Liver (tissue), 9 donors: ENCODE data around the gene VAV3. TPM values are rescaled to one million over a fixed set of nuclear protein-coding genes. Genes with fewer than 3 reads are reported as not detected.

Experiments
- DNase-seq: peaks from one replicate; pipeline ENCODE4 v3.0.0-alpha.2; 2017; ENCODE audit warnings: low spot score
- H3K27ac ChIP-seq, 2 donors: one replicate each; pipeline ENCODE4 v1.7.0; 2013; ENCODE audit warnings: inconsistent platforms in 2 of 2, low read length in 2 of 2, control low read depth in 1 of 2, low read depth in 1 of 2, mild to moderate bottlenecking in 1 of 2
- H3K27me3 ChIP-seq, 4 donors: one replicate each; pipeline versions ENCODE4 v1.6.1 to v1.7.0; 2013; ENCODE audit warnings: low read length in 3 of 4, inconsistent platforms in 1 of 4, mild to moderate bottlenecking in 1 of 4, moderate library complexity in 1 of 4; ENCODE audit not compliant: control insufficient read depth in 4 of 4, insufficient read depth in 4 of 4
- H3K36me3 ChIP-seq, 4 donors: one replicate each; pipeline versions ENCODE4 v1.6.1 to v1.7.0; 2013; ENCODE audit warnings: low read length in 3 of 4, mild to moderate bottlenecking in 3 of 4, low read depth in 1 of 4, moderate library complexity in 1 of 4; ENCODE audit not compliant: control insufficient read depth in 4 of 4, insufficient read depth in 3 of 4
- H3K4me1 ChIP-seq, 4 donors: one replicate each; pipeline versions ENCODE4 v1.6.1 to v1.7.0; 2013; ENCODE audit warnings: low read length in 3 of 4, mild to moderate bottlenecking in 3 of 4, moderate library complexity in 1 of 4; ENCODE audit not compliant: control insufficient read depth in 4 of 4, insufficient read depth in 4 of 4
- H3K4me3 ChIP-seq, 3 donors: one replicate each; pipeline versions ENCODE4 v1.6.1 to v1.7.0; 2013; ENCODE audit warnings: low read length in 3 of 3, control low read depth in 1 of 3, low read depth in 1 of 3, mild to moderate bottlenecking in 1 of 3
- H3K9ac ChIP-seq, 2 donors: one replicate each; pipeline ENCODE4 v1.7.0; 2013; ENCODE audit warnings: low read length in 2 of 2, mild to moderate bottlenecking in 2 of 2, moderate library complexity in 2 of 2, control low read depth in 1 of 2, low read depth in 1 of 2
- H3K9me3 ChIP-seq, 4 donors: one replicate each; pipeline versions ENCODE4 v1.6.1 to v1.7.0; 2013; ENCODE audit warnings: low read length in 3 of 4; ENCODE audit not compliant: control insufficient read depth in 4 of 4
- ATF3 ChIP-seq: IDR thresholded peaks from 2 replicates; pipeline ENCODE4 v1.6.1; 2016; ENCODE audit warnings: antibody characterized with exemption
- CTCF ChIP-seq: fragments of 150-350 bp; IDR thresholded peaks from 2 replicates; pipeline ENCODE4 v1.5.1; 2017; ENCODE audit warnings: improper control_type of control experiment, low read depth, low read length; ENCODE audit not compliant: missing input control
- EGR1 ChIP-seq, 2 donors: IDR thresholded peaks; 2 replicates each; pipeline ENCODE4 v1.6.1; 2016 to 2018; ENCODE audit warnings: antibody characterized with exemption in 2 of 2, low read depth in 2 of 2
- FOXA1 ChIP-seq: IDR thresholded peaks from 2 replicates; pipeline ENCODE4 v1.6.1; 2016; ENCODE audit warnings: antibody characterized with exemption
- FOXA2 ChIP-seq: IDR thresholded peaks from 2 replicates; pipeline ENCODE4 v1.6.1; 2016; ENCODE audit warnings: antibody characterized with exemption
- GABPA ChIP-seq, 2 donors: IDR thresholded peaks in 1 of 2; conservative IDR thresholded peaks in 1 of 2; 2 replicates each; pipeline ENCODE4 v1.6.1; 2016; ENCODE audit warnings: antibody characterized with exemption in 2 of 2, mild to moderate bottlenecking in 1 of 2, moderate library complexity in 1 of 2
- HNF4A ChIP-seq, 2 donors: conservative IDR thresholded peaks; 2 replicates each; pipeline ENCODE4 v1.6.1; 2016; ENCODE audit warnings: antibody characterized with exemption in 2 of 2, mild to moderate bottlenecking in 2 of 2
- HNF4G ChIP-seq: IDR thresholded peaks from 2 replicates; pipeline ENCODE4 v1.6.1; 2016; ENCODE audit warnings: antibody characterized with exemption
- JUND ChIP-seq, 2 donors: IDR thresholded peaks; 2 replicates each; pipeline ENCODE4 v1.6.1; 2016; ENCODE audit warnings: antibody characterized with exemption in 2 of 2
- MAX ChIP-seq: IDR thresholded peaks from 2 replicates; pipeline ENCODE4 v1.6.1; 2016; ENCODE audit warnings: antibody characterized with exemption
- NR2F2 ChIP-seq: IDR thresholded peaks from 2 replicates; pipeline ENCODE4 v1.6.1; 2016; ENCODE audit warnings: antibody characterized with exemption
- RAD21 ChIP-seq, 2 donors: IDR thresholded peaks; 2 replicates each; pipeline ENCODE4 v1.6.1; 2016; ENCODE audit warnings: antibody characterized with exemption in 2 of 2, mild to moderate bottlenecking in 2 of 2
- RXRA ChIP-seq, 2 donors: IDR thresholded peaks; 2 replicates each; pipeline ENCODE4 v1.6.1; 2017 to 2018; ENCODE audit warnings: antibody characterized with exemption in 2 of 2, mild to moderate bottlenecking in 1 of 2
- SP1 ChIP-seq: IDR thresholded peaks from 2 replicates; pipeline ENCODE4 v1.6.1; 2018; ENCODE audit warnings: antibody characterized with exemption, mild to moderate bottlenecking
- TAF1 ChIP-seq: conservative IDR thresholded peaks from 2 replicates; pipeline ENCODE4 v1.6.1; 2016; ENCODE audit warnings: antibody characterized with exemption, mild to moderate bottlenecking
- YY1 ChIP-seq: IDR thresholded peaks from 2 replicates; pipeline ENCODE4 v1.6.1; 2016; ENCODE audit warnings: antibody characterized with exemption, mild to moderate bottlenecking
- WGBS: extraction: QIAGEN DNeasy Blood & Tissue Kit; methylation state at CpG from one replicate; pipeline ENCODE4 v1.1.7; 2013; 5-methylcytosine and 5-hydroxymethylcytosine counted together
- polyA plus RNA-seq, 2 donors: library from polyadenylated mRNA; stranded (reverse) in 1 of 2; unstranded in 1 of 2; fragments of 200-250 nt in 1 of 2; fragments of >200 nt in 1 of 2; fragmentation: Nextera tagmentation in 1 of 2; extraction: Ambion mirVana in 1 of 2; gene quantifications; one replicate each; pipeline versions ENCODE4 v1.2.1 to v1.2.3, GENCODE V29; 2013 to 2015
- total RNA-seq, 2 donors: library from RNA; depleted of rRNA; stranded (reverse); fragments of >200 nt; gene quantifications; one replicate each; pipeline ENCODE4 v1.2.3, GENCODE V29; 2014
- TF ChIP-seq, protein P1 (sequence below): IDR thresholded peaks from 2 replicates; pipeline ENCODE4 v1.6.1; 2016; ENCODE audit warnings: antibody characterized with exemption
- donor health status: healthy.
- donor health status: healthy.
- donor health status: healthy.
- donor health status: healthy.
- donor health status: healthy.

VAV3 gene
- total and polyA plus RNA-seq, 4 donors: 0.46 to 4.8 (median 2.7) TPM

- 81% methylated on average over 8 of the region's 8 CpGs for WGBS
Observed at GRCh38 chr1:107966550-107966949, 1.6 kb upstream of the VAV3 start.

DNA sequence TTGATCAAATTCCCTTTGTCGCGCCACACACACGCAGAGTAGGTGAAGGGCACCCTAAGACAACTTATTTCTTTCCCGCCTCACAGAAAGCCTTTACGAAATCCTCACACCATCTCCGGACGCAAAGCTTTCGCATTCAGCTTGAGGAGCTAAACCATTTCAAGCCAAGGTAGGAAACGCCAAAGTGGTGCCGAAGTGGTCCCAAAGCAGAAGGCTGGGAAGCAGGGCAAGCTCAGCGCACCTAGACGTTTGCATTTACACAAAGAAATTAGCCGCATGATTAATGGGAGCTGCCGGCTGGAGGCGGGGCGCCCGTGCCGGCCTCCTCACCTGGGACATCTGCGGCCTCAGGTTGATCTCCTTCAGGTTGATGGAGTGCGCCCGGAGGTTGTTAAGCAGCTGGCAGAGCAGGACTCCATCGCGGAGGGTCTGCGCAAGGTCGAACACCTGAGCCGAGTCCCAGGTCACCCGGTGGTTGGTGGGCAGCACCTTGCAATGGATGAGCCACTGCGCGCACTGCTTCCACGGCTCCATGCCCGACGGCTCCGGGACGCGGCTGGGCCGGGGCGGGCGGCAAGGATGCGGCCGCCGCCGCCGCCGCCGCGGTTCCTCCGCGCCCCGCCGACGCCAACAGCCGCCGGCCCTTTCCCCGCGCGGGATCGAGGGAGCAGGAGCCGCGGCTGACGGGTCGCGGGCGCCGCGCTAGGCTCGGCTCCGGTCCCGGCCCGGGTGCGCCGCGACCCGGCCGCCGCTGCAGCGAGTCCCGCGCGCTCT, 457 bp downstream of the VAV3 start:
- no peak for DNase-seq
- peak overlapping the region in 1 of 2 donors; percentile 49 for H3K9ac ChIP-seq
- peak overlapping the region; percentile 65 to 86 for H3K27ac ChIP-seq
- peak overlapping the region; percentile 1 to 60 (median 58) for H3K4me3 ChIP-seq
- H3K4me1 ChIP-seq: peaks cover 0 to 14% (median 4%) of the 10 kb centered on the region in 4 donors
- TF ChIP-seq HNF4A (conservative IDR thresholded peaks at IDR 0.05): no peak
- TF ChIP-seq TAF1: no peak
- no peak for TF ChIP-seq RAD21 (IDR thresholded peaks at IDR 0.05)
- no peaks in the 10 kb centered on the region for H3K36me3 ChIP-seq
- 3% methylated on average over 79 of the region's 79 CpGs for WGBS
- no peaks in the 10 kb centered on the region for H3K27me3 ChIP-seq
- H3K9me3 ChIP-seq: no peaks in the 10 kb centered on the region

More at GRCh38 chr1:107966550-107966949, 1.6 kb upstream of the VAV3 start:
- no peak overlapping the region for H3K4me3 ChIP-seq
- no peak for DNase-seq
- TF ChIP-seq TAF1 (no peak), FOXA2 (no peak), GABPA (IDR thresholded peaks at IDR 0.05 in 1 of 2, conservative IDR thresholded peaks at IDR 0.05 in 1 of 2) (no peak), JUND (IDR thresholded peaks at IDR 0.05) (no peak), FOXA1 (no peak), NR2F2 (no peak), SP1 (no peak), RXRA (IDR thresholded peaks at IDR 0.05) (no peak)
- TF ChIP-seq, protein P1, sequence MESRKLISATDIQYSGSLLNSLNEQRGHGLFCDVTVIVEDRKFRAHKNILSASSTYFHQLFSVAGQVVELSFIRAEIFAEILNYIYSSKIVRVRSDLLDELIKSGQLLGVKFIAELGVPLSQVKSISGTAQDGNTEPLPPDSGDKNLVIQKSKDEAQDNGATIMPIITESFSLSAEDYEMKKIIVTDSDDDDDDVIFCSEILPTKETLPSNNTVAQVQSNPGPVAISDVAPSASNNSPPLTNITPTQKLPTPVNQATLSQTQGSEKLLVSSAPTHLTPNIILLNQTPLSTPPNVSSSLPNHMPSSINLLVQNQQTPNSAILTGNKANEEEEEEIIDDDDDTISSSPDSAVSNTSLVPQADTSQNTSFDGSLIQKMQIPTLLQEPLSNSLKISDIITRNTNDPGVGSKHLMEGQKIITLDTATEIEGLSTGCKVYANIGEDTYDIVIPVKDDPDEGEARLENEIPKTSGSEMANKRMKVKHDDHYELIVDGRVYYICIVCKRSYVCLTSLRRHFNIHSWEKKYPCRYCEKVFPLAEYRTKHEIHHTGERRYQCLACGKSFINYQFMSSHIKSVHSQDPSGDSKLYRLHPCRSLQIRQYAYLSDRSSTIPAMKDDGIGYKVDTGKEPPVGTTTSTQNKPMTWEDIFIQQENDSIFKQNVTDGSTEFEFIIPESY: no peak
- no peak overlapping the region for H3K27ac ChIP-seq
- H3K9ac ChIP-seq: no peak overlapping the region
- peaks cover 0 to 14% (median 4%) of the 10 kb centered on the region in 4 donors for H3K4me1 ChIP-seq
- no peaks in the 10 kb centered on the region for H3K9me3 ChIP-seq
- no peaks in the 10 kb centered on the region for H3K36me3 ChIP-seq
- no peaks in the 10 kb centered on the region for H3K27me3 ChIP-seq

GRCh38 chr1:107963601-107964335, 1.2 kb downstream of the VAV3 start:
- DNase-seq: no peak
- peak overlapping the region; percentile 54 for H3K9ac ChIP-seq
- H3K4me1 ChIP-seq: peaks cover 0 to 14% (median 4%) of the 10 kb centered on the region in 4 donors
- no peak for TF ChIP-seq HNF4G
- no peak for TF ChIP-seq EGR1 (IDR thresholded peaks at IDR 0.05; ENCODE audit: low read depth in 2 of 2)
- TF ChIP-seq CTCF: no peak
- no peak for TF ChIP-seq RXRA (IDR thresholded peaks at IDR 0.05)
- no peak for TF ChIP-seq JUND (IDR thresholded peaks at IDR 0.05)
- TF ChIP-seq YY1: no peak
- no peak for TF ChIP-seq GABPA (IDR thresholded peaks at IDR 0.05 in 1 of 2, conservative IDR thresholded peaks at IDR 0.05 in 1 of 2)
- no peak for TF ChIP-seq FOXA1
- TF ChIP-seq MAX: no peak
- no peak for TF ChIP-seq ATF3
- no peaks in the 10 kb centered on the region for H3K9me3 ChIP-seq
- H3K27me3 ChIP-seq: no peaks in the 10 kb centered on the region
- H3K27ac ChIP-seq: peak overlapping the region; percentile 65 to 86
- H3K36me3 ChIP-seq: peaks cover 0 to 1% (median 0%) of the 10 kb centered on the region in 4 donors
- 5% methylated on average over 21 of the region's 21 CpGs for WGBS
- peak overlapping the region; percentile 1 to 60 (median 58) for H3K4me3 ChIP-seq
